Measurements from ENCODE around the gene HOXA9.

Gene HOXA9

GRCh38 chr7:27188386-27189294 is 23.3 kb upstream of the HOXA9 start:
- no peak for DNase-seq (ENCODE audit: low read depth)

- DNase-seq (ENCODE audit: low read depth), result no peak
These were observed 22.4 kb upstream of the HOXA9 start for GRCh38 chr7:27187475-27188385.

- DNase-seq (ENCODE audit: low read depth), result no peak
These were observed 21.5 kb upstream of the HOXA9 start for GRCh38 chr7:27186668-27187474.

GRCh38 chr7:27185854-27186667 is 20.7 kb upstream of the HOXA9 start:
- DNase-seq (ENCODE audit: low read depth), result no peak

- no peak for DNase-seq (ENCODE audit: low read depth)
These were observed 19.9 kb upstream of the HOXA9 start, which contains the start of gene HOXA11 for GRCh38 chr7:27185013-27185853. Gene HOXA11 (minus strand): TSS chr7:27185232. CDS start chr7:27185144, 88 bp downstream.

- DNase-seq (ENCODE audit: low read depth), result no peak
These were observed 19.1 kb upstream of the HOXA9 start for GRCh38 chr7:27184337-27185012.

- DNase-seq (ENCODE audit: low read depth), result no peak
These were observed 18.5 kb upstream of the HOXA9 start for GRCh38 chr7:27183682-27184336.

- DNase-seq (ENCODE audit: low read depth), result no peak
These were observed 17.7 kb upstream of the HOXA9 start for GRCh38 chr7:27182861-27183681.

GRCh38 chr7:27182285-27182841 is 17.0 kb upstream of the HOXA9 start:
- DNase-seq (ENCODE audit: low read depth), result no peak

- DNase-seq (ENCODE audit: low read depth), result no peak
These were observed 16.5 kb upstream of the HOXA9 start for GRCh38 chr7:27181795-27182275.

GRCh38 chr7:27180431-27181420 is 15.4 kb upstream of the HOXA9 start:
- DNase-seq (ENCODE audit: low read depth), result no peak

- DNase-seq (ENCODE audit: low read depth), result no peak
These were observed 14.4 kb upstream of the HOXA9 start for GRCh38 chr7:27179503-27180430.

GRCh38 chr7:27179030-27179429 is 13.7 kb upstream of the HOXA9 start:
- no peak for DNase-seq (ENCODE audit: low read depth)

- no peak for DNase-seq (ENCODE audit: low read depth)
These were observed 13.0 kb upstream of the HOXA9 start for GRCh38 chr7:27178366-27178765.

GRCh38 chr7:27177795-27178320 is 12.5 kb upstream of the HOXA9 start:
- DNase-seq (ENCODE audit: low read depth), result no peak
